ENCODE results near the gene LRP1B. TPM values are rescaled to one million over a fixed set of nuclear protein-coding genes. Genes with fewer than 3 reads are reported as not detected.

LRP1B gene
- total RNA-seq, 2 donors from 2014 or later: 0.79 to 1.8 TPM

DNA sequence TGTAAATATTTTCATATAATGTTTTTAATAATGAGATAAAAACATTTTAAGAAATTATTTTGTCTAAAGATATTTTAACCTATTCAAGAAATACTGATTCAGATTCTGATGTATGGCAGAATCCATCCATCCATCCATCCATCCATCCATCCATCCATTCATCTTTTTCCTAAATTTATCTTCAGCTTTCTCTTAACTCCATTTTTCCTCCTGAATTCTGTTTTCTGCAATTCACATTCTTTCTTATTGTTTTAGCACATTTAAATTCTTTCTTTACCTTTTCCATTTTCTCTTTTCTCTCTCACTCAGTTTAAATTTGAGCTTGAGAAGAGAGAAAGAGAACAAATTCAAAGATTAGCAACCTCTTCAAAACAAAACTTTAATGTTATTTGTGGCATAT is 3.6 kb downstream of the LRP1B start:
- no peak overlapping the region for H3K9ac ChIP-seq (ENCODE audit: extremely low read depth, low read length, poor library complexity, severe bottlenecking)
- H3K9me3 ChIP-seq (ENCODE audit: control insufficient read depth, low read length): no peaks in the 10 kb centered on the region
- no peaks in the 10 kb centered on the region for H3K36me3 Mint-ChIP-seq (ENCODE audit: low read depth)
- peaks cover 43% of the 10 kb centered on the region for H3K27me3 ChIP-seq (ENCODE audit: control insufficient read depth, insufficient read depth, low read length, poor library complexity, severe bottlenecking)
- no peak overlapping the region for H3K4me3 Mint-ChIP-seq
- no peak overlapping the region for H3K4me3 ChIP-seq (ENCODE audit: low read length)
- H3K4me1 ChIP-seq (ENCODE audit: control insufficient read depth, insufficient read depth, low read length): peaks cover 2% of the 10 kb centered on the region
- H3K27ac Mint-ChIP-seq: no peak overlapping the region
- H3K36me3 ChIP-seq (ENCODE audit: control insufficient read depth, insufficient read depth, low read length): no peaks in the 10 kb centered on the region
- H3K9me3 Mint-ChIP-seq: no peaks in the 10 kb centered on the region
- TF ChIP-seq, protein P1, sequence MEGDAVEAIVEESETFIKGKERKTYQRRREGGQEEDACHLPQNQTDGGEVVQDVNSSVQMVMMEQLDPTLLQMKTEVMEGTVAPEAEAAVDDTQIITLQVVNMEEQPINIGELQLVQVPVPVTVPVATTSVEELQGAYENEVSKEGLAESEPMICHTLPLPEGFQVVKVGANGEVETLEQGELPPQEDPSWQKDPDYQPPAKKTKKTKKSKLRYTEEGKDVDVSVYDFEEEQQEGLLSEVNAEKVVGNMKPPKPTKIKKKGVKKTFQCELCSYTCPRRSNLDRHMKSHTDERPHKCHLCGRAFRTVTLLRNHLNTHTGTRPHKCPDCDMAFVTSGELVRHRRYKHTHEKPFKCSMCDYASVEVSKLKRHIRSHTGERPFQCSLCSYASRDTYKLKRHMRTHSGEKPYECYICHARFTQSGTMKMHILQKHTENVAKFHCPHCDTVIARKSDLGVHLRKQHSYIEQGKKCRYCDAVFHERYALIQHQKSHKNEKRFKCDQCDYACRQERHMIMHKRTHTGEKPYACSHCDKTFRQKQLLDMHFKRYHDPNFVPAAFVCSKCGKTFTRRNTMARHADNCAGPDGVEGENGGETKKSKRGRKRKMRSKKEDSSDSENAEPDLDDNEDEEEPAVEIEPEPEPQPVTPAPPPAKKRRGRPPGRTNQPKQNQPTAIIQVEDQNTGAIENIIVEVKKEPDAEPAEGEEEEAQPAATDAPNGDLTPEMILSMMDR (conservative IDR thresholded peaks at IDR 0.05): no peak
- peaks cover 18% of the 10 kb centered on the region for H3K4me1 Mint-ChIP-seq
- H3K27ac ChIP-seq (ENCODE audit: low read depth, low read length): no peak overlapping the region
- no peak for DNase-seq
- peaks cover 60% of the 10 kb centered on the region for H3K27me3 Mint-ChIP-seq (ENCODE audit: insufficient read depth)

DNA sequence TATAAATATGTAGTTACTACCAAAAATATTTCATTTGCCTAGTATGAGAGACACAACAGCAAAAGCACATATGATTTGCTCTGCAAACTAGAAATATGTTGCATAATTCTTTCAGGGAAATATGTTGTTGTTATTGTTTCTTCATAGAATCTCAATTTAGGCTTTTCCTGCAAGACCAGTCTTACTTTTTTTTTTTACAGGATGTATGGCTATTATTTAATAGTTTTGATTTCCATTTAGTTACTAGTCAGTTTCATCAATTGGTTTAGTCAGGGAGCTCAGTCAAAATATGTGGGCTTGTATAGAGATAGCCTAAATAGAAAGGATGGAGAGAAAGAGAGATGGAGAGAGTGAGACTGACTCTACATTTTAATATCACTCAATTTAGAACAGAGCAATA is 6.1 kb downstream of the LRP1B start:
- Histone ChIP-seq H3K27me3 (ENCODE audit: control insufficient read depth, insufficient read depth, low read length, poor library complexity, severe bottlenecking) (peaks cover 25% of the 10 kb centered on the region), H3K36me3 (ENCODE audit: control insufficient read depth, insufficient read depth, low read length) (no peaks in the 10 kb centered on the region), H3K9me3 (ENCODE audit: control insufficient read depth, low read length) (no peaks in the 10 kb centered on the region), H3K4me3 (ENCODE audit: low read length) (no peak overlapping the region), H3K27ac (ENCODE audit: low read depth, low read length) (no peak overlapping the region), H3K4me1 (ENCODE audit: control insufficient read depth, insufficient read depth, low read length) (no peaks in the 10 kb centered on the region), H3K9ac (ENCODE audit: extremely low read depth, low read length, poor library complexity, severe bottlenecking) (no peak overlapping the region)
- Mint-ChIP-seq H3K27me3 (ENCODE audit: insufficient read depth) (peaks cover 36% of the 10 kb centered on the region), H3K4me1 (peaks cover 11% of the 10 kb centered on the region), H3K36me3 (ENCODE audit: low read depth) (no peaks in the 10 kb centered on the region), H3K9me3 (no peaks in the 10 kb centered on the region), H3K27ac (no peak overlapping the region), H3K4me3 (no peak overlapping the region)
- no peak for DNase-seq
- TF ChIP-seq, protein P1 (conservative IDR thresholded peaks at IDR 0.05): no peak

DNA sequence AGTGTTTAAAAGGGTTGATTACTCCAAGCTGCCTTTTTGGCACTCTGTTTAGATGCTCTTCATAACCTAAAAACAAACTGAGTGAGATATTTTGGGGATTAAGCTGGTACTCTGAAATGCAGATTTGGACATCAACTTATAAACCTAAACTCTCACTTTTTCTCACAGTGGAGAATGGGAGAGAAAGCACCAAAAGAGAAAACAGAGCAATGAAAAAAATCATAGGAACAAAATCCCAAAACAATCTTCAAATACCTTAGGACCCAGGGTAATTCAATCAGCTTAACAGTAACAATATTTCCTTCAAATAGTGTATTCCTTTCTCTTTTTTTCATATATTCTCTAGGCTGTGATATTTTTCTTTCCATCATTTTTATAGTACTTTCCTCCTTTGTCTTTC is 11.5 kb downstream of the LRP1B start:
- Mint-ChIP-seq H3K4me1 (peaks cover 7% of the 10 kb centered on the region), H3K27me3 (ENCODE audit: insufficient read depth) (no peaks in the 10 kb centered on the region), H3K9me3 (no peaks in the 10 kb centered on the region), H3K36me3 (ENCODE audit: low read depth) (no peaks in the 10 kb centered on the region), H3K27ac (no peak overlapping the region), H3K4me3 (no peak overlapping the region)
- Histone ChIP-seq H3K9me3 (ENCODE audit: control insufficient read depth, low read length) (no peaks in the 10 kb centered on the region), H3K27ac (ENCODE audit: low read depth, low read length) (no peak overlapping the region), H3K9ac (ENCODE audit: extremely low read depth, low read length, poor library complexity, severe bottlenecking) (no peak overlapping the region), H3K27me3 (ENCODE audit: control insufficient read depth, insufficient read depth, low read length, poor library complexity, severe bottlenecking) (no peaks in the 10 kb centered on the region), H3K36me3 (ENCODE audit: control insufficient read depth, insufficient read depth, low read length) (no peaks in the 10 kb centered on the region), H3K4me1 (ENCODE audit: control insufficient read depth, insufficient read depth, low read length) (no peaks in the 10 kb centered on the region), H3K4me3 (ENCODE audit: low read length) (no peak overlapping the region)
- TF ChIP-seq, protein P1 (conservative IDR thresholded peaks at IDR 0.05): no peak
- no peak for DNase-seq
